GM18526 (cell line): ENCODE measurements around the gene FHOD3.

Experiments used
- POLR2A ChIP-seq: IDR thresholded peaks from 3 replicates; pipeline ENCODE4 v1.6.1; 2011; ENCODE audit not compliant: insufficient read length; ENCODE audit errors: extremely low read depth

The FHOD3 gene

GRCh38 chr18:36327352-36328316, 30.1 kb downstream of the FHOD3 start:
- TF ChIP-seq POLR2A = no peak

- TF ChIP-seq POLR2A = no peak
Observed at GRCh38 chr18:36328385-36328858, 30.9 kb downstream of the FHOD3 start.

- no peak for TF ChIP-seq POLR2A
Observed at GRCh38 chr18:36328916-36329315, 31.4 kb downstream of the FHOD3 start.

- no peak for TF ChIP-seq POLR2A
Observed at GRCh38 chr18:36329684-36330434, 32.3 kb downstream of the FHOD3 start.

GRCh38 chr18:36330435-36331052, 33.0 kb downstream of the FHOD3 start:
- TF ChIP-seq POLR2A = no peak

- no peak for TF ChIP-seq POLR2A
Observed at GRCh38 chr18:36331521-36331971, 34.0 kb downstream of the FHOD3 start.

- TF ChIP-seq POLR2A = no peak
Observed at GRCh38 chr18:36333414-36333813, 35.9 kb downstream of the FHOD3 start.

- no peak for TF ChIP-seq POLR2A
Observed at GRCh38 chr18:36334798-36335197, 37.3 kb downstream of the FHOD3 start.

GRCh38 chr18:36335476-36336279, 38.2 kb downstream of the FHOD3 start:
- no peak for TF ChIP-seq POLR2A

GRCh38 chr18:36337679-36338402, 40.3 kb downstream of the FHOD3 start:
- no peak for TF ChIP-seq POLR2A

- TF ChIP-seq POLR2A = no peak
Observed at GRCh38 chr18:36338403-36338933, 41.0 kb downstream of the FHOD3 start.

GRCh38 chr18:36340246-36340645, 42.7 kb downstream of the FHOD3 start:
- TF ChIP-seq POLR2A = no peak

- TF ChIP-seq POLR2A = no peak
Observed at GRCh38 chr18:36341944-36342343, 44.4 kb downstream of the FHOD3 start.

- TF ChIP-seq POLR2A = no peak
Observed at GRCh38 chr18:36348331-36348730, 50.8 kb downstream of the FHOD3 start.
